ENCODE results near the gene STK4.

The STK4 gene

GRCh38 chr20:45119556-45120266 is 153.4 kb downstream of the STK4 start:
- DNase-seq: no peak

GRCh38 chr20:45121388-45121787 is 155.1 kb downstream of the STK4 start:
- DNase-seq: no peak

- DNase-seq: no peak
These were observed 158.1 kb downstream of the STK4 start, which contains the start of gene WFDC12 for GRCh38 chr20:45124365-45124764. Gene WFDC12, minus strand, starts transcription at chr20:45124465. Its CDS starts 18 bp downstream, at chr20:45124447.

GRCh38 chr20:45128099-45128498 is 161.8 kb downstream of the STK4 start:
- no peak for DNase-seq

All from NCI-H774 (cell line).